KMS-11 (cell line): ENCODE measurements around the gene RGL3.
"Not testable (repeated sequence)": the region's sequence is repeated elsewhere in the genome, so short reads cannot be mapped to it uniquely, and the experiment has no call there.

ENCODE experiments used
- H2AFZ ChIP-seq: fragments of 200-600 bp; sonication (generic); 2 replicates; pipeline ENCODE4 v1.6.1; 2016; ENCODE audit warnings: antibody characterized with exemption, mixed run types, low read depth
- H3K27ac ChIP-seq: fragments of 200-600 bp; sonication (generic); 2 replicates; pipeline ENCODE4 v1.6.1; 2016; ENCODE audit warnings: mild to moderate bottlenecking, mixed run types
- H3K27me3 ChIP-seq: fragments of 200-600 bp; sonication (generic); 2 replicates; pipeline ENCODE4 v1.6.1; 2017; ENCODE audit warnings: mild to moderate bottlenecking, low read depth, mixed run types, moderate library complexity; ENCODE audit not compliant: insufficient read depth
- H3K36me3 ChIP-seq: fragments of 200-600 bp; sonication (generic); 2 replicates; pipeline ENCODE4 v1.6.1; 2017; ENCODE audit warnings: mild to moderate bottlenecking, mixed run types; ENCODE audit not compliant: insufficient read depth
- H3K4me1 ChIP-seq: fragments of 200-600 bp; sonication (generic); 2 replicates; pipeline ENCODE4 v1.6.1; 2016; ENCODE audit warnings: mild to moderate bottlenecking, low read depth, mixed run types; ENCODE audit not compliant: poor library complexity, severe bottlenecking
- H3K4me2 ChIP-seq: fragments of 200-600 bp; sonication (generic); 2 replicates; pipeline ENCODE4 v1.7.0; 2016; ENCODE audit warnings: mild to moderate bottlenecking, mixed run types
- H3K4me3 ChIP-seq: fragments of 200-600 bp; sonication (generic); IDR thresholded peaks from 2 replicates; pipeline ENCODE4 v1.6.1; 2017; ENCODE audit warnings: low read depth, low read length, mixed read lengths; ENCODE audit not compliant: insufficient read depth
- H3K79me2 ChIP-seq: fragments of 200-600 bp; sonication (generic); 2 replicates; pipeline ENCODE4 v1.6.1; 2016; ENCODE audit warnings: low read depth, mixed run types; ENCODE audit not compliant: insufficient read depth
- H3K9ac ChIP-seq: fragments of 200-600 bp; sonication (generic); 2 replicates; pipeline ENCODE4 v1.6.1; 2016; ENCODE audit warnings: mild to moderate bottlenecking, mixed run types
- H4K20me1 ChIP-seq: fragments of 200-600 bp; sonication (generic); 2 replicates; pipeline ENCODE4 v1.6.1; 2016; ENCODE audit warnings: mild to moderate bottlenecking, mixed run types; ENCODE audit not compliant: insufficient read depth
- CTCF ChIP-seq: fragments of 200-600 bp; sonication (generic); conservative IDR thresholded peaks from 2 replicates; pipeline ENCODE4 v1.6.1; 2017; ENCODE audit warnings: low read depth, mild to moderate bottlenecking, antibody characterized with exemption, low read length, moderate library complexity, mixed read lengths

RGL3 gene

GRCh38 chr19:11457831-11458230 is 38.7 kb upstream of the RGL3 start:
- H2AFZ ChIP-seq: no peak overlapping the region
- H3K9ac ChIP-seq: no peak overlapping the region
- TF ChIP-seq CTCF: no peak
- no peaks in the 10 kb centered on the region for H3K4me1 ChIP-seq
- H3K27me3 ChIP-seq: peaks cover 6% of the 10 kb centered on the region; the same call in 1 of the 2 replicates
- no peak overlapping the region for H3K27ac ChIP-seq
- no peak overlapping the region for H3K4me3 ChIP-seq
- H3K79me2 ChIP-seq: no peaks in the 10 kb centered on the region
- no peaks in the 10 kb centered on the region for H3K36me3 ChIP-seq
- H3K4me2 ChIP-seq: no peak overlapping the region
- no peaks in the 10 kb centered on the region for H4K20me1 ChIP-seq

DNA sequence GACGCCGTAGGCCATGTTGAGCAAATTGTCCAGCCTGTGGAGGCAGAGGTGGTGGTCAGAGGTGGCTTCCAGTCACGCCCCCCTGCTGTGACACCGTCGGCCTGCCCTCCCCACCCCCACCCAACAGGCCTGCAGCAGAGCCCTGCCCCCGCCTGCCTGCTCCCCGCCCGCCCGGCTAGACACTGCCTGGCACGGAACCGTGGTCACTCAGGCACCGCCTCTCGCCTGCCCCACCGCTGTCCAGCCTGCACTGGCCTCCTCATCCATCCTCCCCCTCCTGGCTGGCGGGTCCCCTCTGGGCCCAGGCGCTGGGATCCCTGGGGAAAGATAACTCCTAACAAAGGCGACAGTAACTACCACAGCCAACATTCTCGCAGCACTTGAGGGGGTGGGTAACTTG is 38.0 kb upstream of the RGL3 start:
- Histone ChIP-seq H4K20me1 (no peaks in the 10 kb centered on the region), H3K36me3 (no peaks in the 10 kb centered on the region), H3K4me1 (no peaks in the 10 kb centered on the region), H3K4me3 (no peak overlapping the region), H3K27me3 (peaks cover 6% of the 10 kb centered on the region; the same call in 1 of the 2 replicates), H2AFZ (no peak overlapping the region), H3K79me2 (no peaks in the 10 kb centered on the region), H3K27ac (no peak overlapping the region), H3K4me2 (no peak overlapping the region), H3K9ac (no peak overlapping the region)
- TF ChIP-seq CTCF: no peak

- Histone ChIP-seq H3K79me2 (no peaks in the 10 kb centered on the region), H2AFZ (no peak overlapping the region), H3K27me3 (peaks cover 6% of the 10 kb centered on the region; the same call in 1 of the 2 replicates), H3K4me1 (no peaks in the 10 kb centered on the region), H3K36me3 (no peaks in the 10 kb centered on the region), H3K4me3 (no peak overlapping the region), H4K20me1 (no peaks in the 10 kb centered on the region), H3K27ac (no peak overlapping the region), H3K9ac (no peak overlapping the region), H3K4me2 (no peak overlapping the region)
- TF ChIP-seq CTCF: no peak
These were observed 37.5 kb upstream of the RGL3 start for GRCh38 chr19:11456659-11457058.

DNA sequence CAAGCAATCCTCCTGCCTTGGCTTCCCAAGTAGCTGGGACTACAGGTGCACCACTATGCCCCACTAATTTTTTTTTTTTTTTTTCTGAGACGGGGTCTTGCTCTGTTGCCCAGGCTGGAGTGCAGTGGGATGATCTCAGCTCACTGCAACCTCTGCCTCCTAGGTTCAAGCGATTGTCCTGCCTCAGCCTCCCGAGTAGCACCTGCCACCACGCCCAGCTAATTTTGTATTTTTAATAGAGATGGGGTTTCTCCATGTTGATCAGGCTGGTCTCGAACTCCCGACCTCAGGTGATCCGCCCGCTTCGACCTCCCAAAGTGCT is 36.1 kb upstream of the RGL3 start:
- H3K4me2 ChIP-seq, H3K79me2 ChIP-seq, H3K27ac ChIP-seq, H3K9ac ChIP-seq, H3K27me3 ChIP-seq, H2AFZ ChIP-seq, H3K4me3 ChIP-seq, H4K20me1 ChIP-seq, H3K4me1 ChIP-seq, H3K36me3 ChIP-seq: not testable (repeated sequence)

DNA sequence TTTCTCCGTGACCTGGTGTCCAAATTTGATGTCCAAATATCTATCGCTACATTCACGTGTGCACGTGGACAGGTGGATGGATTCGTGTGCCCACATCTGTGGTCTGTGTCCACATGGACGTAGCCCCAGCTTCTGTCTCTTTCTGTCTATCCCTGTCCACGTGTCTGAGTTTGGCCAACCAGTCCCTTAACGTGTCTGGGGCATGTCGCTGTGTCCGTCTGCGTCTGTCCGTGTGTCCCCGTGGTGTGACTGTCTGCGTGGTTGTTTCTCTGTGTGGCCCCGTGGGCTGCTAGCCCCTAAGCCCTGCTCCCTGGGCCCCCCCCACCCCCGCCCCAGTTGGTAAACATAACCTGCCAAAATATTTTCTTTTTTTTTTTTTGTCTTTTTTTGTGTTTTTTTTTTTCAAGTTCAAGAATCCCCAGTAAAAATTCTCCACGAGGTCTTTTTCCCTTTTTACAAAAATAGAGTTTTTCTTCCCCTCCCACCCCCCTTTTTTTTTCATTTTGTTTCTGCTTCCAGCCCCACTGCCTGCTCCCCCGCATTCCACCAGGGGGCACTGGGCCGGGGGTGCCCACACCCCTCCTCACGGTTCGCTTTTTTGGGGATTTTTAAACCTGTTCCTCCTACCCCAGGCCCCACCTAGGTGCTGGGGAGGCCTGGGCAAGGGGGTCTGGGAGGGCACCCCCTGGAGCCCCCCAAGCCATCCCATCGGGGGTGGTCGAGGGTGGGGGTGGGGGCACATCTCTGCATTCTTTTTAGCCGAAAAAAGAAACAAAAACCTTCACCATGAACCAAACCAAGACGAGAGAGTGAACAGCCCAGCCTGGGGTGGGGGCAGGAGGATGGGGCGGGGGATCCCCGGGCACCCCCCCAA is 34.6 kb upstream of the RGL3 start:
- Histone ChIP-seq H3K4me2 (no peak overlapping the region), H3K9ac (no peak overlapping the region), H3K27me3 (no peaks in the 10 kb centered on the region; the same call in 1 of the 2 replicates), H3K27ac (no peak overlapping the region), H3K79me2 (no peaks in the 10 kb centered on the region), H3K36me3 (no peaks in the 10 kb centered on the region), H3K4me3 (no peak overlapping the region), H3K4me1 (no peaks in the 10 kb centered on the region), H2AFZ (no peak overlapping the region), H4K20me1 (no peaks in the 10 kb centered on the region)
- peak; percentile 46 for TF ChIP-seq CTCF
